COLO829 (cell line): ENCODE results near the gene UBALD2.
"Not testable (repeated sequence)": the region's sequence is repeated elsewhere in the genome, so short reads cannot be mapped to it uniquely, and the experiment has no call there.

Source experiments
- DNase-seq: peaks from one replicate; pipeline ENCODE4 v3.0.0; 2012; ENCODE audit warnings: low spot score

Gene UBALD2

GRCh38 chr17:76266244-76266938, 1.2 kb downstream of the UBALD2 start:
- no peak for DNase-seq

GRCh38 chr17:76267051-76267576, 2.0 kb downstream of the UBALD2 start:
- no peak for DNase-seq

- DNase-seq, result not testable (repeated sequence)
These were observed 2.4 kb downstream of the UBALD2 start for GRCh38 chr17:76267581-76268001.

DNA sequence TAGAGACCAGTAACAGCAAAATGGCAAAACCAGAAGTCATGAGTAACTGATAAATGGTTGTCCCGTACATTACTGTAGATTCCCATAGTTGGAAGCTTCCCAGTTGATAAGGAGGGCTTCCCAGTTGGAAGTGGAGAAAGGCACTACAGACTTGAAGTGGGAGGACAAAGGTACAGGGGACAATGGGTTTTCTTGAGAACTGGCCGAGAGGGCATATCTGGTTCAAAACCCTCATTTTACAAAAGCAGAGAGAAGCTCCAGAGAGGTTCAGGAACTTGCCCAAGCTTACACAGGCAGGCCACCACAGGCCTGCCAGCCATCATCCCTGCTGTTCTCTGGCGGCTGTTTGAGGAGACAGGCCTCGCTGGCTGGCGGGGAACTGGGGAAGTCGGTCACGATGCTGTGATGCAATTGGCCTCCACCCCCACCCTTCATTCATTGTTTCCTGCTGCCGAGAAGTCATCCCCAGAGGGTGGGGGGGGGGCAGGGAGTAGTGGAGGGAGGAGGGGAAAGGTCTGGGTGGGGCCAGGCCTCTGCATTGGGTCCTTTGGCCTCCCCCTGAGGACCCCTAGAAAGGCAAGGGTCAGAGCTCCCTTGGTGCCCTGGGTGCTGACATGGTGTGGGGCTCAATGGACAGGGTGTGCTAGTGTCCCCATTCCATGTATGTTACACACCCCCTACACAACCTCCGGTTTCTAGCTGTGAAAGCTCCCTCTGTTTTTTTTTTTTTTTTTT, 3.0 kb downstream of the UBALD2 start:
- DNase-seq, result peak; percentile 83

GRCh38 chr17:76268991-76269981, 4.1 kb downstream of the UBALD2 start:
- DNase-seq, result no peak

DNA sequence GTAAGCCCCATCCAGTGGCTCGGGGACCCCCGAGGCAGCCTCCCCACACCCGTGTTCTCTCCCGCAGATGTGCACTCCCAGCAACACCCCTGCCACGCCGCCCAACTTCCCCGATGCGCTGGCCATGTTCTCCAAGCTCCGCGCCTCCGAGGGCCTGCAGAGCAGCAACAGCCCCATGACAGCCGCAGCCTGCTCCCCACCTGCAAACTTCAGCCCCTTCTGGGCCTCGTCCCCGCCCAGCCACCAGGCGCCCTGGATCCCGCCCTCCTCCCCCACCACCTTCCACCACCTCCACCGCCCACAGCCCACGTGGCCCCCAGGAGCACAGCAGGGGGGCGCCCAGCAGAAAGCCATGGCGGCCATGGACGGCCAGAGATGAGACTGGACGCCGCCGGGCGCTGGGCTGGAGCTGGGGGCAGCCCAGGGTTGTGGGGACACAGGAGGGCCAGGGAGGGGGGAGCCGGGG, 5.0 kb downstream of the UBALD2 start:
- DNase-seq, result no peak

- no peak for DNase-seq
These were observed 5.9 kb downstream of the UBALD2 start for GRCh38 chr17:76270770-76271668.

- DNase-seq, result no peak
These were observed 6.8 kb downstream of the UBALD2 start for GRCh38 chr17:76271669-76272540.

DNA sequence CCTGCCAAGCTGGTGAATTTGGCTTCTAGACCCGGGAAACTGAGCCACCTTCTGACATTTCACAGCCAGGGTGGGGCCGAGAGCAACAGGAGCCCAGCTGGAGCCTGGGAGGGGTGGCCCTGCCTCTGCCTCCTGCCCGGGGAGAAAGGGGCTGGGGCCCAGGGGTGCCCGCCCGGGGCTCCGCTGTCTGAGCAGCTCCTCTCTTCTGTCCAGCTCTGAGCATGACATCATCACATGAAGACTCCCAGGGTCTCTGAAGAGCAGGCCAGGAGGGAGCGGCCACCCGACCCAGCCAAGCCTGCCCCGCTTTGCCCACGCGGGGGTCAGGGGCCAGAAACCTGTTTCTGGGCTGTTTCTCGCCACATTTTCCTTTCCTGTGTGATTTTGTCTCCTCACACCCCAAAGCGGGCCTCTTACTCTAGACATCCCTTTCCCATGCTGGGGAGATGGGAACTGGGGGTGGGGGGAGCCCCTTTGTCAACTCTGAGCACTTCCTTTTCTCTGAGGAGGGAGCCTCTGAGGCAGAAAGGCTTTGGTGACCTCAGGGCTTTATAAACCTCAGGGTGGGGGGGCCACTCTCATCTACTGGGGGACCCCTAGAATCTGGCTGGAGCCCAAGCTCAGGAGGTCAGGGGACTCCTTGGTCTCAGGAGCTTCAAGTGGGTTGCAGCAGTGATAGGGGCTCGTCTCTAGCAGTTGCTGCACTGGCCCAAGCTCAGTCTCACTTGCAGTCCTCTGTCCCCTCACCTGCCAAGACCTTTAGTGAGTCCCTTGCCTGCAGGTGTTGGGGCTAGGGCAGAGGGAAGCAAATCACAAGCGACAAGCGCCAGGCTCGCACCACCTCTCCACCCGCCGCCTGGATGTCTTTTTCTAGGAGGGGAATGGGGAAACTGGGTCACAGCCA, 7.6 kb downstream of the UBALD2 start:
- DNase-seq, result no peak

- DNase-seq, result no peak
These were observed 8.4 kb downstream of the UBALD2 start for GRCh38 chr17:76273445-76274111.

GRCh38 chr17:76274112-76274956, 9.2 kb downstream of the UBALD2 start:
- no peak for DNase-seq

- no peak for DNase-seq
These were observed 10.4 kb downstream of the UBALD2 start for GRCh38 chr17:76275382-76276068.

DNA sequence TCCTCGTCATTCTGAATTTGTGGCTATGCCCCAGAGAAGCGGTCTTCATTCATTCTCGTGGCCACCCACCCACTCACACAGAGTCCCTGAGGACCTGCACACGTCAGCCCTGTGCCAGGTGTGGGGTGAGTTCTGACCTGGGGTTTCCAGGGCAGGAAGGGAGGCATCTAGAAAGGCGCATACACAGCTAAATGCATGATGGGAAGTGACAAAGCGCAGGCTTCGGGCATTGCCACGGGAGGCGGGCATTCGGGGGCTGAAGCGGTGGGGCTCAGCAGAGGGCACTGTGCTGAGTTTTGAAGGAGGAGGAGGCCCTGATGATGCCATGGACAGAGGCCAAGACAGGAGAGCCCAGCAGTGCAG, 10.9 kb downstream of the UBALD2 start:
- DNase-seq, result no peak

GRCh38 chr17:76276461-76277299, 11.5 kb downstream of the UBALD2 start:
- DNase-seq, result no peak

DNA sequence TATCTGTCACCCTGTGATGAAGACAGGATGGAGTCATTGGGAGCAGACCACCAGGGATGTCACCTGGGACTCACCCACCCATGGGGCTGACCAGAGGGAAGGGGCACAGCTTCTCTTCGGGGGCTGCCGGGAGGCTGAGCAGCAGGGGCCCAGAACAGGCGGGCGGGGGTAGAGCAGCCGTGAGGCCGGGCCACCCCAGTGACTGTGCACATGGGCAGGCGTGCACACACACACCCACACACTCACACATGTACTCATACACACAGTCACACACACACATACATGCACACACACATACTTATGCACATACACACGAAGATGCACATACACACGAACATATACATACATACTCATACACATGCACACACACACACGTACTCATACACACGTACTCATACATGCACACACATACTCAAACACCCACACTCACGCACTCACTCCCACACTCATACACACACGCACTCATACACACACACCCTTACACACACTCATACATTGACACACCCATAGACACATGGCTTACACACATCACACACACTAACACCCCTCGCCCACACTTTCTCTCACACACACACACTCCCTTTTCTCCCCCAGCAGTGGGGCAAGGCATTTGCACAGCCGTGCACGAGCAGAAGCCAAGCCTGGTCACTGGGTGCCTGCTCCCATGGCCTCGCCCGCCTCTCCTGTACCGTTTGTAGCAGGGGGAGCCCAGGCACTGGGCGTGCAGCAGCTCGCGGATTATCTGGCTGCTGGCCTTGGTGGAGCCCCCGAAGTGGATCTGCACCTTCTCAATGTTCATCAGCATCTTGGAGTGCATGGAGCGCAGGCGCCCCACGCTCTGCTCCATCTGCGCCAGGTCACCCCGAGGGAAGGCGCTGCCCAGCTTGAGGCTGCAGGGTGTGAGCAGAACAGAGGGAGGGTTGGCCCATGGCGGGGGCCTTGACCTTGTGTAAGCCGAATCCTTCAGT, 12.4 kb downstream of the UBALD2 start:
- DNase-seq, result no peak
